GM15510 (cell line): ENCODE measurements around the gene CCL11.

Experiments used
- POLR2A ChIP-seq: IDR thresholded peaks from 3 replicates; pipeline ENCODE4 v1.6.1; 2011; ENCODE audit warnings: borderline replicate concordance; ENCODE audit not compliant: insufficient read length; ENCODE audit errors: extremely low read depth

Gene CCL11

GRCh38 chr17:34254146-34254545 lies 31.4 kb upstream of the CCL11 start:
- no peak for TF ChIP-seq POLR2A

- no peak for TF ChIP-seq POLR2A
These were observed 30.7 kb upstream of the CCL11 start, which contains the start of gene CCL2 for GRCh38 chr17:34254651-34255380. Gene CCL2, plus strand, starts transcription at chr17:34255285. Its CDS starts 65 bp downstream, at chr17:34255350.

GRCh38 chr17:34255381-34255732 lies 30.2 kb upstream of the CCL11 start:
- TF ChIP-seq POLR2A, result no peak

- no peak for TF ChIP-seq POLR2A
These were observed 29.7 kb upstream of the CCL11 start for GRCh38 chr17:34255841-34256240.

GRCh38 chr17:34257299-34257985 lies 28.1 kb upstream of the CCL11 start:
- TF ChIP-seq POLR2A, result no peak

- no peak for TF ChIP-seq POLR2A
These were observed 27.6 kb upstream of the CCL11 start for GRCh38 chr17:34257986-34258326.

- no peak for TF ChIP-seq POLR2A
These were observed 26.4 kb upstream of the CCL11 start for GRCh38 chr17:34259146-34259545.

- no peak for TF ChIP-seq POLR2A
These were observed 24.7 kb upstream of the CCL11 start for GRCh38 chr17:34260861-34261260.

- no peak for TF ChIP-seq POLR2A
These were observed 23.8 kb upstream of the CCL11 start for GRCh38 chr17:34261568-34262337.

- TF ChIP-seq POLR2A, result no peak
These were observed 19.8 kb upstream of the CCL11 start for GRCh38 chr17:34265711-34266110.

- TF ChIP-seq POLR2A, result no peak
These were observed 15.6 kb upstream of the CCL11 start, which contains the start of gene CCL7 for GRCh38 chr17:34269969-34270368. Gene CCL7, plus strand, starts transcription at chr17:34270221. Its CDS starts 70 bp downstream, at chr17:34270291.

- no peak for TF ChIP-seq POLR2A
These were observed 9.7 kb upstream of the CCL11 start for GRCh38 chr17:34275881-34276280.

GRCh38 chr17:34276826-34277225 lies 8.7 kb upstream of the CCL11 start:
- TF ChIP-seq POLR2A, result no peak

GRCh38 chr17:34283571-34283970 lies 2.0 kb upstream of the CCL11 start:
- no peak for TF ChIP-seq POLR2A

- TF ChIP-seq POLR2A, result no peak
These were observed 2.3 kb downstream of the CCL11 start for GRCh38 chr17:34287875-34288274.

GRCh38 chr17:34290586-34290985 lies 5.0 kb downstream of the CCL11 start:
- TF ChIP-seq POLR2A, result no peak

GRCh38 chr17:34291721-34292348 lies 6.3 kb downstream of the CCL11 start:
- no peak for TF ChIP-seq POLR2A
